HG02938 (cell line): ENCODE results near the gene CORT.
"Not testable (repeated sequence)": the region's sequence is repeated elsewhere in the genome, so short reads cannot be mapped to it uniquely, and the experiment has no call there.

Experiments
- ATAC-seq: cut with Tn5 transposase; IDR thresholded peaks from one replicate; pipeline ENCODE4 v1.9.1; 2021; ENCODE audit warnings: mild to moderate bottlenecking, moderate library complexity; ENCODE audit not compliant: unreplicated experiment

The CORT gene

GRCh38 chr1:10437052-10437451 lies 12.8 kb upstream of the CORT start:
- no peak for ATAC-seq

DNA sequence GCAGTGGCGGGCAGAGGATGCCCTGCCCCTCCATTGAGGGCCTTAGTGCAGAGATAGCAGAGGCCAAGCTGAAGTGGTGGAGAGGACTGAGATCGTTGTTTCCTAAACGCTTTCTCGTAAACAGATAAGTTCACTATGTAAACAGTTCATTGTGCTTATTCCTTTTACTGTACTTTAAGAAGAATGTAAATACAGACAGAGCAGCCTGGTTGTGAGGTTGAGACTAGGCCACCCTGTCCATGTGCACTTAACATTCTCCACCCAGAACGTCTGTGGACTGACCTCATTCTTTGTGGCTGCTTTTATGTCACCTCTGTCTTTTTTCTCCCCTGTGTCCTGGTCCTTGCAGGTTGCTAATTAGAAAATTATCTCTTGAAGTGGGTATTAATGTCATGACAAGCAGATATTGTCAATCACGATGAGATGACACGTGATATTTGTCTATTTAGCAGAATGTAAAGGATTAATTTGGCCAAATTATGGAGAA lies 11.1 kb upstream of the CORT start:
- no peak for ATAC-seq

DNA sequence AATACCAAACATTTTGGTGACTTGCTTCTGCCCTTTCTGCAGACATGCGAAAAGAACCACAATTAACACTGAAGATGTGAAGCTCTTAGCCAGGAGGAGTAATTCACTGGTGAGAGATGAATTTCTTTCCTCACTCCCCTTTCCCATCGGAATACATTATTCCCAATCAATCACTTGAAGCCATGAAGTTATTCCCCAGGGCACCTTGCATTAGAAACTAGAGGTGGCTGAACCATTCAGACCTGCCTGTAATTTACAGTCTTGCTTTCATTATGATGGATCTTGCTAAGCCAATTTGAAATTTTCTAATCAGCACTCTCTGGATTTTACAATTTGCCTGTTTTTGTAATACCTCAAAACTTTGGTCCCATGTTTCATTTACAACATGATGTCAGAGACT lies 9.5 kb upstream of the CORT start:
- ATAC-seq = no peak

GRCh38 chr1:10440794-10441193 lies 9.0 kb upstream of the CORT start:
- no peak for ATAC-seq

- no peak for ATAC-seq
These were observed 5.6 kb upstream of the CORT start for GRCh38 chr1:10444248-10444647.

GRCh38 chr1:10444795-10445397 lies 4.9 kb upstream of the CORT start:
- ATAC-seq = no peak

DNA sequence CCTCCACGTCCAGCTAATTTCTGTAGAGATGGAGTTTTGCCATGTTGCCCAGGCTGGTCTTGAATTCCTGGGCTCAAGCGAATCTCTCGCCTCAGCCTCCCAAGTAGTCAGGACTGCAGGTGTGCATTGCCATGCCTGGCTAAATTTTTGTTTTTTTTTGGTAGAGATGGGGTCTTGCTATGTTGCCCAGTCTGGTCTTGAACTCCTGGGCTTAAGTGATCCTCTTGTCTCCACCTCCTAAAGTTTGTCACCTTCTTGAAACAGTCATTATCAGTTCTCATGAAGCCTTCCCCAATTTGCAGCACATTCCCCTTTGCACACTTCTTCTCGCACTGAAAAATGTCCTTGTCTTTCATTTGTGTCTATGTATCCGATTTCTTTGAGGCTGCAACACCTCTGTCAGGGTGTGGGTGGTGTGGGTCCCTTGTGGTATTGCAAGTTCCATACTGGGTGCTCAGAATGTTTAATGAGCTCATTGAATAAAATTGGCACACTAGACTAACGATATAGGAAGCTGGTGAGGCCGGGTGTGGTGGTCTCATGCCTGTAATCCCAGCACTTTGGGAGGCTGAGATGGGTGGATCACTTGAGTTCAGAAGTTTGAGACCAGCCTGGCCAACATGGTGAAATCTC lies 2.9 kb upstream of the CORT start:
- no peak for ATAC-seq

DNA sequence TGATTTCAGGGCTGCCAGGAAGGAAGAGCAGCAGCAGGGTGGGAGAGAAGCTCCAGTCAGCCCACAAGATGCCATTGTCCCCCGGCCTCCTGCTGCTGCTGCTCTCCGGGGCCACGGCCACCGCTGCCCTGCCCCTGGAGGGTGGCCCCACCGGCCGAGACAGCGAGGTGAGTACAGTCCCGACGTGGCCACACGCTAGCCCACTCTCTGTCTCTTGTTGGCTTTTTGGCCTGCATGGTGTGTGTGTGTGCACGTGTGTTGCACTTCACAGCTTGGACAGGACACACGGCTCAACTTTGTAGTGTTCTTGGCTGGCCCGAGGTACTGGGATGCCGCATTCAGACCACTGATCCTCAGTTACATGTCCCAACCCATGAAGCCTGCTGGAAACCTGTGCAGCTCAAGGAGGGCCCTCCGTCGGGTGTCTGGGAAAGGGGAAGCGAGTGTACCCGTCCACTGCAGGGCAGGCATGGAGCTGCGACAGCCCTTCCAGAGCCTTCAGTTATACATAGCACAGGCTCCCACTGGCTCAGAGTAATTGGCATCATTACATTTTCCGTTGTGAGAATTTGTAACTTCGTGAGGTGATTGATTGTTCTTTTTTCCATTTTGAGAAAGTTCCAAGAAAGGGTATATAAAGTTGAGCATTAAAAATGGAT lies 454 bp downstream of the CORT start:
- ATAC-seq = no peak

DNA sequence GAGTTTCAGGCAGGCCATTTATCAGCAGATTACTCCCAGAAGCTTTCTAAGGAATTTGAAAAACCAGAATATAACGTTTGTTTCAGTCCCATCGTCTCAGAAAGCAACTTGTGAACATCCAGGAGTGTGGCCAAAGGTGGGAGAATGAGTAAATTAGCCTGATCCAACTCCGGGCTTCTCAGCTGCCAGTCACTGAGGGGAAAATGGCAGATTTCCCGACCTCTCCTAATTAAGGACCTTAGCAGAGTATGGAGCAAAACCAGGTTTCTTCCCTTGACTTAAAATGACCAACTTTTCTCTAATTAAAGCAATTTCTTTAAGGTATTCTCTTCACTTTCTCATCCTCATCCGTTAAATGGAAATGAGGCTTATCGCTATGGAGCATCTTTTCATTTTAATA lies 1.0 kb downstream of the CORT start:
- ATAC-seq = no peak

GRCh38 chr1:10451287-10451686 lies 1.5 kb downstream of the CORT start:
- ATAC-seq = no peak

GRCh38 chr1:10456048-10456447 lies 6.2 kb downstream of the CORT start:
- ATAC-seq = no peak

DNA sequence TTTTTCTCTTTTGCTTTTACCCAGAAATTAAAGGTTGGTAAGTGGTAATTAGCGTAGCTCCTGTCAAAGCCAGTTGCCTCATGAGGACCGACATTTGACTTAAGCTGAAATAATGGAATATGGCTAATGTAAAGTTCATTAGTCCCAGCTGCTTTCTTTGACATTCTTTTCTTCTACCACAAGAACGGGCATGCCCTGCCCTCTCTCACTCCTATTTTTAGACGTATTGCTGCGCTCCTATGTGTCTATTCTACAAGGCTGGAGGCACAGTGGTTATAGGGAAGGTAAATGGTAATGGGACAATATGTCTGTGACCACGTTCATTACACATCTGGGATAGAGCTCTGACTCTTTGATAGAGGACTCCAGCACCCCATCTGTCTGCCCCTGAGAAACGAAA lies 6.8 kb downstream of the CORT start:
- ATAC-seq = no peak

DNA sequence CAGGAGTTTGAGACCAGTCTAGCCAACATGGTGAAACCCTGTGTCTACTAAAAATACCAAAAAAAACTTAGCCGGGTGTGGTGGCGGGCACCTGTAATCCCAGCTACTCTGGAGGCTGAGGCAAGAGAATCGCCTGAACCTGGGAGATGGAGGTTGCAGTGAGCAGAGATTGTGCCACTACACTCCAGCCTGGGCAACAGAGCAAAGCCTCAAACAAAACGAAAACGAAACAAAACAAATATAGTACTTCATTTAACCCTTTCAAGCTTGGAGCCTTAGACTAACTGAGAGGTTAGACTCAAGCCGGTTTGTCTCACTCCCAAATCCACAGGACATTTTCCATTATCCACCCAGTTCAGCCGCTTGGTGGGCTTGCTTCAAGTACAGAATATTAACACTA lies 7.6 kb downstream of the CORT start:
- not testable (repeated sequence) for ATAC-seq

DNA sequence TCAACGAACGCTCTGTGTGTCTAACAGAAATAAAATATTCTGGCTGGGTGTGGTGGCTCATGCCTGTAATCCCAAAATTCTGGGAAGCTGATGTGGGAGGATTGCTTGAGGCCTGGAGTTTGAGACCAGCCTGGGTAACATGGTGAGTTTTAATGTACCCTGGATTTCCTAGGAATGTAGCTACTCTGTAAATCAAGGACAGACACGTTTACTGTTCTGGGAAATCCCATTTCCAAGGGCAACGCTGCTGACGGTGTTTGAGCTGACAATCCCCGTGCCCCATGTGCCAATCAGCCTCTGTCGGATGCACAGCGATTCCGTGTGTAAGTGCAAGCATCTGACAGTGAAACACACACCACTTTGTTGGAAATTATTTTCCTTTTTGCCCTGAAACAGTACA lies 8.0 kb downstream of the CORT start:
- ATAC-seq = no peak

DNA sequence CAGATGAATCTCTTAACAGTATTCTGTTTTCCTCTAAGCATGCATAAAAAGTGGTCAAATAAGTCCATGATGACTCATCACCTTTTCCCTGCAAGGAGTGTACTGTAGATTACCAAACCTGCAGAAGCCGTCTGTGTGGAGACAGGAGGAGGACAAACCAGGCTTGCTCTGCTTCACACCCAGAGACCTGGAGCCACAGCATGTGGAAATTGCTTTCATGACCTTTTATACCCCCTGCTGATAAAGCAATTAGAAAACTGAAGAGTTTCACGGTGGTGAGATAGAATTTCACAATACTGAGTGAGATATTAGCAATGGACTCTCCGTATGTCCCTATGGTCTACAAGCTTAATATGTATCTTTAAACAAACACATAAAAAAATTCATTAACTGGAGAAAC lies 9.4 kb downstream of the CORT start:
- ATAC-seq = no peak

DNA sequence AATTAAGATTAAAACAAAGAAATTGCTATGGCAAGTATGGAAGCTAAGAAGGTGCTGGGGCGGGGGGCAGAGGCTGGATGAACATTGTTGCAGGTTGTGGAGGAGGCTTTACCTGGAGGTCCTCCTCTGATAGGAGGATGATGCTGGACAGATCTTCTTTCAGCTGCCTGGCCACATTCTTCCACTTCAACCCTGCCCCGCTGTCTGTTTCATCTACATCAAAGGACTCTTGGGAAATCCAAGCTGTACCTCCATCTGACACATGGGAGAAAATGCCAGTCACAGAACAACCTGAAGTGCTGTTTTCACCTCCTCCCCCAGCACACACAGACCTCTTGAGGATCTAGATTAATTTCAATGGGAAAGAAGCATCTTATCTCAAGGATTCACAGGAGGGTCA lies 17.2 kb downstream of the CORT start:
- ATAC-seq = no peak

DNA sequence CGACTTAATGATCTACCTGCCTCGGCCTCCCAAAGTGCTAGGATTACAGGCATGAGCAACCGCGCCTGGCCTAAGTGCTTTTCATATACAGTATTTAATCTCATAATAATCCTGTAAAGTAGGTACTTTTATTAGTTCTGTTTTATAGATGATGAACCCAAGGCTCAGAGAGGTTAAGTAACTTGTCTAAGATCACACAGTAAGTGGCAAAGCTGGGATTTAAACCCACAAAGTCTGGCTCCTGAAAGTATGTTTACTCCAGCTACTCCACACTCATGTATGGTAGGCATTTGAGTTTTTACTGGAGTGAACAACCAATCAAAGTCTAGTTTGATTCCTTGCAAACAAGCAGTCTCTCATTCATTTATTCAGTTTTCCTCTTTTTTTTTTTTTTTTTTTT lies 20.2 kb downstream of the CORT start:
- ATAC-seq = no peak

- peak; percentile 4 for ATAC-seq
These were observed 21.8 kb downstream of the CORT start for GRCh38 chr1:10471411-10472219.

GRCh38 chr1:10472220-10473144 lies 22.7 kb downstream of the CORT start, which contains the start of gene DFFA:
Gene DFFA, minus strand, starts transcription at chr1:10472529. Its CDS starts 71 bp downstream, at chr1:10472458.
- peak; percentile 70 for ATAC-seq

DNA sequence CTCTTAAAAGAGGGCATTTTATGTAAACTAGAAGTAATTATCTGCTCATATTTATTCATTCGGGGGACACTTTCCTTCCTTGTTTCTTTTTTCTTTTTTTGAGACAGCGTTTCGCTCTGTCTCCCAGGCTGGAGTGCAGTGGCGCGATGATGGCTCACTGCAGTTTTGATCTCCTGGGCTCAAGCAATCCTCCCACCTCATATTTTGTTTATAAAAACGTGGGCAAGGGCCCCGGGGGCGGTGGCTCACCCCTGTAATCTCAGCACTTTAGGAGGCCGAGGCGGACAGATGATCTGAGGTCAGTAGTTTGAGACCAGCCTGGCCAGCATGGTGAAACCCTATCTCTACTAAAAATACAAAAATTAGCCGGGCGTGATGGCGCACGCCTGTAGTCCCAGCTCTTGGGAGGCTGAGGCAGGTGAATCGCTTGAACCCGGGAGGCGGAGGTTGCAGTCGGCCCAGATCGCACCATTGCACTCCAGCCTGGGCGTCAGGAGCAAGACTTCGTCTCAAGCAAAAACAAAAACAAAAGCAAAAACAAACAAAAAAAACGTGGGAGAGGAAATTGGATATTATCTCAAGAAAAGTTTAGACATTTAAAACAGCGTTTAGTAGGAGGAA lies 23.4 kb downstream of the CORT start:
- ATAC-seq = no peak
